GM18907 (cell line): Measurements from ENCODE around the gene SPHK2.
"Not testable (repeated sequence)": the region's sequence is repeated elsewhere in the genome, so short reads cannot be mapped to it uniquely, and the experiment has no call there.

Experiments
- ATAC-seq: cut with Tn5 transposase; IDR thresholded peaks from one replicate; pipeline ENCODE4 v1.9.1; 2021; ENCODE audit warnings: mild to moderate bottlenecking, moderate library complexity; ENCODE audit not compliant: unreplicated experiment

The SPHK2 gene

DNA sequence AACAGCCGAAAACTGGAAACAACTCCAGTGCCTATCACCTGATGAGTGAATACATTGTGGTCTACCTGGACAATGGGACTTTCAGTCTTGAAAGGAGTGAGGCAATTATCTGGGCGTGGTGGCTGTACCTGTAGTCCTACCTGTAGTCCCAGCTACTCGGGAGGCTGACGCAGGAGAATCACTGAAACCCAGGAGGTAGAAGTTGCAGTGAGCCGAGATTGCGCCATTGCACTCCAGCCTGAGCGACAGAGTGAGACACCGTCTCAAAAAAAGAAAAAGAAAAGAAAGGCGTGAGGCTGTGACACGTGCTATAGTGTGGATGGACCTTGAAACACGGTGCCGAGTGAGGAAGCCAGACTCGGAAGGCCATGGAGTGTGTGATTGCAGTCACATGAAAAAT is 57.6 kb downstream of the SPHK2 start:
- ATAC-seq, result no peak

DNA sequence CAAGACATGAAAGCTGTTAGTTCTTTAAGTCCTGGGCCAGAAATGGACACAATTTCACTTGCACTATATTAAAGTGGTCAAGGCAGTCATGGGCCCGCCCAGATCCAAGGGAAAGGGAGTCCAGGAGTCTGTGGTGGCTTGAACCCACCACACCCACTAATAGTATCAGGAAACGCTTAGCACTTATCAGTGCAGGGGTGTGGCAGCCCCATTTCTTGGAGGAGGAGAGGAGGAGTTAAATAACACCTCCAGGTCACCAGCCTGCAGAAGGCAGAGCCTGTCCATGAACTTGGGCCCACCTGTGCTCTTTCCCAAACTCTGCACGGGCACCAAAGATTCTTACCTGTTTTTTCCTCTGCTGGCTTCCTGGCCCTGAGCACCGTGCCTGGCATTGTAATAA is 58.9 kb downstream of the SPHK2 start:
- no peak for ATAC-seq

- not testable (repeated sequence) for ATAC-seq
Observed at GRCh38 chr19:48680006-48680405, 60.7 kb downstream of the SPHK2 start.
